Activated CD8-positive, alpha-beta memory T cell treated with anti-CD3 and anti-CD28 coated beads for 24 hours (primary cell): Measurements from ENCODE around the gene PLEKHO2.
"Not testable (repeated sequence)": the region's sequence is repeated elsewhere in the genome, so short reads cannot be mapped to it uniquely, and the experiment has no call there.

Experiments
- DNase-seq: peaks from one replicate; pipeline ENCODE4 v3.0.0-alpha.2; 2020

PLEKHO2 gene

DNA sequence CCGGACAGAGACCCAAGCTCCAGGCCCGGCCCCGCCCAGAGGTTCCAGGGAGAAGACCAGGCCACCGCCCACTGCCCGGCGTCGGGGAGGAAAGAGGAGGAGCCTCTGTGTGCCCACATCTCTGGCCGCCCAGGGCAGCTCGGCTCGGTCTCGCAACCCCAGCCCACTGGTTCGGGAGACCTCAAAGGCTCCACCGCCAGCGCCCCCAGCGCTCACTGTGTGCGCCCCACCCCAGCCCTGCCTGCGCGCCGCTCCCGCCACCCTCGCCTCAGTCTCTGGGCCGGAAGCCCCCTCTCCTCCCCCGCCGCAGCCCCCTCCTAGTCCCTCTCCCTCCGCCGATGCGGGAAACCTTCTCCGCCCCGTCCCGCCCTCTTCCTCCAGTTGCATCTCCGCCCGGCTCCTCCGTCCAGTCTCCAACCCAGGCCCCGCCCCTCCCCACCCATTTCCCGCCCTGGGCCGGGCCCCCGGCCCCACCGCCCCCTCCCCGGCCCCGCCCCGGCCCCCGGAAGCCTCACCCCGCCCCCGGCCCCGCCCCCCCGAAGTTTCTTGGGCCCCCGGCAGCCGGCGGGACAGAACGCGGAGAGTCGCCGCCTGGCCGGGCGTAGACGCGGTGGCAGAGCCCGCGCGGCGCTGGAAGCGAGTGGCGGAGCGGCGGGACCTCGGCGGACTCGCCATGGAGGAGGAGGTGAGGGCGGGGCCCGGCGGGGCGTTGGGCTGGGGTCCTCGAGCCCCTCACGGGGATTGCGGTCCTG, at the start of gene PLEKHO2:
Gene PLEKHO2 (plus strand): TSS at position 572 of the 752 bp plus-strand sequence. CDS start 102 bp downstream, at position 674.
- peak; percentile 92 for DNase-seq

GRCh38 chr15:64792282-64792681, 49.4 kb upstream of the PLEKHO2 start:
- DNase-seq, result no peak

DNA sequence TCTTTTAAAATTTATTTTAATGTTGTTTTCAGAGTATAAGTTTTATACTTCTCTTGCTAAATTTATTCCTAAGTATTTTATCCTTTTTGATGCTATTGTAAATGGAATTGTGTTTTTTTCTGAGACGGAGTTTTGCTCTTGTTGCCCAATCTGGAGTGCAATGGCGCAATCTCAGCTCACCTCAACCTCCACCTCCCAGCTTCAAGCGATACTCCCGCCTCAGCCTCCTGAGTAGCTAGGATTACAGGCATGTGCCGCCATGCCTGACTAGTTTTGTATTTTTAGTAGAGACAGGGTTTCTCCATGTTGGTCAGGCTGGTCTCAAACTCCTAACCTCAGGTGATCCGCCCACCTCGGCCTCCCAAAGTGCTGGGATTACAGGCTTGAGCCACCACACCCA, 46.4 kb upstream of the PLEKHO2 start:
- not testable (repeated sequence) for DNase-seq

DNA sequence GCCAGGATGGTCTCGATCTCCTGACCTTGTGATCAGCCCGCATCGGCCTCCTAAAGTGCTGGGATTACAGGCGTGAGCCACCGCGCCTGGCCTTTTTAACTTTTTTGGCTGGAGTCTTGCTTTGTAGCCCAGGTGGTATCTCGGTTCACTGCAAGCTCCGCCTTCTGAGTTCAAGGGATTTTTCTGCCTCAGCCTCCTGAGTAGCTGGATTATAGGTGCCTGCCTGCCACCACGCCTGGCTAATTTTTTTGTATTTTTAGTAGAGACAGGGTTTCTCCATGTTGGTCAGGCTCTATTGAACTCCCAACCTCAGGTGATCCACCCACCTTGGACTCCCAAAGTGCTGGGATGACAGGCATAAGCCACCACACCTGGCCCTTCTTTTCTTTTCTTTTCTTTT, 45.8 kb upstream of the PLEKHO2 start:
- not testable (repeated sequence) for DNase-seq

GRCh38 chr15:64798905-64799304, 42.8 kb upstream of the PLEKHO2 start:
- not testable (repeated sequence) for DNase-seq

- DNase-seq, result no peak
Observed at GRCh38 chr15:64800476-64800875, 41.2 kb upstream of the PLEKHO2 start.

- DNase-seq, result no peak
Observed at GRCh38 chr15:64803526-64803925, 38.2 kb upstream of the PLEKHO2 start.

DNA sequence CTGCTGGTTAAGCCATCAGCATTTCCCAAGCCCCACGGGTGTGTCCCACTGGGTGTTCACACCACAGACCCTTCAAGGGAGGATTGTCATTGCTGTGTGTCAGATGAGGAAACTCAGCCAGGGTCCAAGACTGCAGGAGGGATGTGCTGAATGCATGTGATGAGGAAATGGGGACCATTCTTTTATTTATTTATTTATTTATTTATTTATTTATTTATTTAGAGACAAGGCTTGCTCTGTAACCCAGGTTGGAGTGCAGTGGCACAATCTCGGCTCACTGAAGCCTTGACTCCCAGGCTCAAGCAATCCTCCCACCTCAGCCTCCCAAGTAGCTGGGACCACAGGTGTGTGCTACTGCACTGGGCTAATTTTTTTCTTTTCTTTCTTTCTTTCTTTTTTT, 37.1 kb upstream of the PLEKHO2 start:
- no peak for DNase-seq

DNA sequence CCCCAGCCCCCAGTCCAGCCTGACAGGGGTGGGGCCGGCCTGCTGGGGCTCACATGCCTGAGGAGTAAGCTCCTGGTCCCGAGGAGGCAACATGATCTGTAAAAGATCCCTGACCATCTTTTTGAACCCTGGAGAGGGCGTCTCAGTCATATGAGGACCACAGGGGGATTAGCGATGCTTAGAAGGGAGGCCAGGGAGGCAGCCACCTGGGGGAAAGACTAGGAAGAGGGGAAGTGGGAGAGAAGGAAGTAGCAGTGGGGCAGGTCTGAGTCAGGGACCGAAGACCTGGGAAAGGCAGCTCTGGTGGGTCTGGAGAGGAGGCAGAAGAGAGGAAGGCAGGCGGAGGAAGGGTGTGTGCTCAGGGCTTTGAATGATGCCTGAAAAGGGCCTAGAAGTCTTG, 35.2 kb upstream of the PLEKHO2 start:
- DNase-seq, result no peak

- no peak for DNase-seq
Observed at GRCh38 chr15:64807051-64807749, 34.5 kb upstream of the PLEKHO2 start.

GRCh38 chr15:64807751-64808222, 33.9 kb upstream of the PLEKHO2 start:
- DNase-seq, result no peak

DNA sequence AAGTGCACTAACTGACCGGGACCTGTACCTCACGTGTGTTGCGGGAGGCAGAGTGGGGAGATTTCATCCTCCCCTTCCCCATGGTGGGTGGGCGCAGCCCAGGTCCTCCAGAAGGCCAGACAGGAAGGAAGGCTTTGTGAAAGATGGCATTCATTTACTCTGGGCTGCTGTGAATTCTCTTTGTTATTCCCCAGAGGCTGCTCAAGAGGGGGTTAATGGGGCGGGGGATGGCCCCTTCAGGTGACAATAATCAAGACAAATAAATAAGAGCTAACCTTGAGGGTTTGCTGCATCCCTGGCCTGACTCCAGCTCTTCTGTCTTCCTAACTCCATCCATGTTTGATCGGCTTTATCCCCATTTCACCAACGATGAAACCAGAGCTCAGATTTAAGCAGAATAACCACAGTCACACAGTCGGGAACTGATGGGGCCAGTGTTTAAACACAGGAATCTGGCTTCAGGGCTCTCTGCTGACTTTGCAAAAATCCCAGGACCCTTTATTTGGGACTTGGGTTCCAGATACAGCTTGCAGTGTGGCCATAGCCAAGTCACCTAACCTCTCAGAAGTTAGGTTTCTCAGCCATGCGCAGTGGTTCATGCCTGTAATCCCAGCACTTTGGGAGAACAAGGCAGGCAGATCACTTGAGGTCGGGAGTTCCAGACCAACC, 32.8 kb upstream of the PLEKHO2 start:
- no peak for DNase-seq

DNA sequence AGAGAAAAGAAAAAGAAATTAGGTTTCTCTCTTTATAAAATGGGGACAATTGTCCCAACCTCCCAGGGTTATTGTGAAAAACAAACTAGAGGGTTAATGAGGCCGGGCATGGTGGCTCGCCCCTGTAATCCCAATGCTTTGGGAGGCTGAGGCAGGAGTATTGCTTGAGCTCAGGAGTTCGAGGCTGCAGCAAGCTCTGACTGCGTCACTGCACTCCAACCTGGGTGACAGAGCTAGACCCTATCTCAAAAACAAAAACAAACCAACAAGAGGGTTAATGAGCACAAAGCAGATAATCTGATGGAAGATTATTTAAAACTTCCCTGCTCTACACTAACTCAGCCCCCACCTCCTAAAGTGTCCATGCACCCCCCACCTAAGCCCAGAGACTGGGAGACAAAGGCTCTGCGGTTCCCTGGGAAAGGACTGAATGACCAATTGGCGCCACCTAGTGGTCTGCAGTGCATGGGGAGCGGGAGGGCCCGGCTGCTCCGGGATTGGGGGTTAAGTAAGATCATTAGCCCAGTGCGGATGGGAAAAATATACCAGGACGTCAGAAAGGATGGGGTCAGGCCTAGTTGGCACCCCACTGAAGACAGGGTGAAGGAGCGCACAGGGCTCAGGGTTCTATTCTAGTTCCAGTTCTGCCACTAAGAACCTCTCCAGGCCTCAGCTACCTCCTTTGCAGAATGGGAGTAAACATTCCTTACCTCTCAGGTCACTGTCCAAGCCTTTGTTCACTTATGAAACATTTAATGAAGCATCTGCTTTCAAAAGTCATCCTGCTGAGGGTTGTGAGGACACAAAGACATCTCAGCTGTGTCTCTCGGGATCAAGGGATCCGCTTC, 31.8 kb upstream of the PLEKHO2 start:
- peak; percentile 82 for DNase-seq

- DNase-seq, result no peak
Observed at GRCh38 chr15:64810497-64811326, 31.0 kb upstream of the PLEKHO2 start.

GRCh38 chr15:64813075-64813474, 28.6 kb upstream of the PLEKHO2 start:
- no peak for DNase-seq

GRCh38 chr15:64814283-64814682, 27.4 kb upstream of the PLEKHO2 start:
- DNase-seq, result not testable (repeated sequence)

DNA sequence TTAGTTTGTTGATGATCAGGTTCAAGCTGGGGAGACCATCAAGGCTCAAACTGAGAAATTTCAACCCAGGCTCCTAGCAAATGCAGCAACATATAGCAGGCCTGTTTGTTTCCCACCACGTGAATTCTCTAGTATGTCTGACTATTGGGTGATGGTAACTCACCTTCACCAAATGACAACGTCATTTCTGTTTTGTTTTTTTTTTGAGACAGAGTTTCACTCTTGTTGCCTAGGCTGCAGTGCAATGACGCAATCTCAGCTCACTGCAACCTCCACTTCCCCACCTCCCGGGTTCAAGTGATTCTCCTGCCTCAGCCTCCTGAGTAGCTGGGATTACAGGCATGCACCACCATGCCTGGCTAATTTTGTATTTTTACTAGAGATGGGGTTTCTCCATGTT, 26.8 kb upstream of the PLEKHO2 start:
- DNase-seq, result not testable (repeated sequence)

GRCh38 chr15:64816452-64816851, 25.3 kb upstream of the PLEKHO2 start:
- no peak for DNase-seq

GRCh38 chr15:64824929-64825430, 16.7 kb upstream of the PLEKHO2 start:
- DNase-seq, result no peak

DNA sequence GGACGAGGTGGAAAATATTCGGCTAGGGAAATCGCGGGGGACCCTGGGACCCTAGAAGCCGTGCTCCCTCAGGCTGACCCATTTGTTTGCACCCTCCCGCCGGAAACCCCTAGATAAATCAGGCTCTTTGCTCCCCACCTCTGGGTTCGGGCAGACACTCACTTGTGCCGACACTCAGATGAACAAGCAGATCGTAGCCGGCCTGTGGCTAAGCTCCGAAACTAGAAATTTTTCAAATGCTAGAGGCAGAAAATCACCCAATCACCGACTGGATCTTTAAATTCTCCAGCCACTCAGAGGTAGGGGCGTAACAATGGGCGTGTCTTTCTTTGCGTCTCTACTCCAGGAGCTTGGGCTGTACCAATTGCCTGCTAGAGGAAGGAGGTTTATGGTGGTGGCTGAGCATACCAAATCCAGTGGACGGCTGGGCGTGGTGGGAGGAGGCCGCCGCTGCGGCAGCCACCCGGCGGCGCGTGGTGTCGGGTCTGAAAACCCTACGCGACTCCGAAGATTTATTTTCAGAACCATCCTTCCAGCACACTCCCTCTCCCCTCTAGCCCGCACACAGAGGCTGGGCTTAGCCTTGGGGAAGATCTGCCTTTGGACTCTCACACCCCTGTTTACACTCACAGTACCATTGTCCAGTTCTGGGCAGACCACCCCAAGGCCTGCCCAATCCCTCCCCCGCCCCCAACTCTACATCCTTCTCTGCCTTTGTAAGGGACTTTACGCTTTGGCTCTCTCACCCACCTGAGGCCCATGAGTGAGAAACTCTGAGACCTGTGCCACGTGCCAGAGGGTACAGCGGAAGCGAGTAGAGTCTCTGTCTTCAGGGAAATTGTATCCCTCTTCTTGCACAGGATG, 16.1 kb upstream of the PLEKHO2 start, which contains the start of gene PIF1:
Gene PIF1 (minus strand): TSS at position 217 of the 864 bp plus-strand sequence. CDS start 1,312 bp downstream, outside the sequence.
- DNase-seq, result peak; percentile 86
